ENCODE results near the gene TAMM41. TPM values are rescaled to one million over a fixed set of nuclear protein-coding genes. Genes with fewer than 3 reads are reported as not detected.
"Not testable (repeated sequence)": the region's sequence is repeated elsewhere in the genome, so short reads cannot be mapped to it uniquely, and the experiment has no call there.

Gene TAMM41
- 9.6 and 10.2 TPM in 2 replicates for total RNA-seq
- polyA plus RNA-seq, result 14.1 and 20.7 TPM in 2 replicates

- peaks cover 23% of the 10 kb centered on the region for H3K79me2 ChIP-seq
- peak within 1 kb of the TSS; percentile 69 for H3K4me3 ChIP-seq
- H3K9me2 ChIP-seq (replicated peaks; ENCODE audit: insufficient read depth), result no peaks in the 10 kb centered on the region
- H3K36me3 ChIP-seq (replicated peaks; ENCODE audit: insufficient read depth, low read depth), result no peaks in the 10 kb centered on the region
- no peaks in the 10 kb centered on the region for H3K9me3 ChIP-seq (ENCODE audit: low read depth)
- H3K27ac ChIP-seq, result peak within 1 kb of the TSS; percentile 91
- WGBS (ENCODE audit: low lambda C conversion rate, missing lambda C conversion rate), result 4% methylated on average over 69 of the region's 71 CpGs
- H3K4me1 ChIP-seq (ENCODE audit: insufficient read depth), result peaks cover 8% of the 10 kb centered on the region
- H4K20me1 ChIP-seq (ENCODE audit: insufficient read depth, poor library complexity, severe bottlenecking), result no peaks in the 10 kb centered on the region
- H3K4me2 ChIP-seq, result peak within 1 kb of the TSS; percentile 90
- TF ChIP-seq EZH2phosphoT487 (IDR thresholded peaks at IDR 0.05; ENCODE audit: low read depth, severe bottlenecking, unreplicated experiment) (no peak), EZH2 (IDR thresholded peaks at IDR 0.05; ENCODE audit: borderline replicate concordance) (no peak), CTCF (IDR thresholded peaks at IDR 0.05; ENCODE audit: poor library complexity) (peak; percentile 77)
- peaks cover 3% of the 10 kb centered on the region for H3K27me3 ChIP-seq
- peak; percentile 94 for DNase-seq (ENCODE audit: low spot score)
- H2AFZ ChIP-seq, result peak within 1 kb of the TSS; percentile 87
Observed at GRCh38 chr3:11846281-11847266, at the start of gene TAMM41. TAMM41 (minus strand) TSS chr3:11846885; CDS start chr3:11846636, 249 bp downstream.

GRCh38 chr3:11878837-11879236 lies 32.2 kb upstream of the TAMM41 start:
- H3K9me3 ChIP-seq (ENCODE audit: low read depth), result no peaks in the 10 kb centered on the region
- no peaks in the 10 kb centered on the region for H3K79me2 ChIP-seq
- no peaks in the 10 kb centered on the region for H4K20me1 ChIP-seq (ENCODE audit: insufficient read depth, poor library complexity, severe bottlenecking)
- WGBS (ENCODE audit: low lambda C conversion rate, missing lambda C conversion rate), result 71% methylated on average over 5 of the region's 5 CpGs
- no peak for DNase-seq (ENCODE audit: low spot score)
- no peak overlapping the region for H3K4me3 ChIP-seq
- H3K36me3 ChIP-seq (replicated peaks; ENCODE audit: insufficient read depth, low read depth), result no peaks in the 10 kb centered on the region
- no peak overlapping the region for H3K4me2 ChIP-seq
- no peak overlapping the region for H3K27ac ChIP-seq
- no peaks in the 10 kb centered on the region for H3K9me2 ChIP-seq (replicated peaks; ENCODE audit: insufficient read depth)
- no peaks in the 10 kb centered on the region for H3K27me3 ChIP-seq
- no peak overlapping the region for H2AFZ ChIP-seq
- TF ChIP-seq CTCF (IDR thresholded peaks at IDR 0.05; ENCODE audit: poor library complexity) (no peak), EZH2phosphoT487 (IDR thresholded peaks at IDR 0.05; ENCODE audit: low read depth, severe bottlenecking, unreplicated experiment) (no peak), EZH2 (IDR thresholded peaks at IDR 0.05; ENCODE audit: borderline replicate concordance) (no peak)
- H3K4me1 ChIP-seq (ENCODE audit: insufficient read depth), result no peaks in the 10 kb centered on the region

GRCh38 chr3:11874707-11875106 lies 28.0 kb upstream of the TAMM41 start:
- WGBS (ENCODE audit: low lambda C conversion rate, missing lambda C conversion rate), result 94% methylated on average over 1 of the region's 1 CpG
- not testable (repeated sequence) for H4K20me1 ChIP-seq (ENCODE audit: insufficient read depth, poor library complexity, severe bottlenecking); H3K79me2 ChIP-seq; H3K9me2 ChIP-seq (replicated peaks; ENCODE audit: insufficient read depth); DNase-seq (ENCODE audit: low spot score); H2AFZ ChIP-seq; H3K4me3 ChIP-seq; H3K27me3 ChIP-seq; H3K4me2 ChIP-seq; H3K9me3 ChIP-seq (ENCODE audit: low read depth); H3K4me1 ChIP-seq (ENCODE audit: insufficient read depth); H3K27ac ChIP-seq; H3K36me3 ChIP-seq (replicated peaks; ENCODE audit: insufficient read depth, low read depth)

GRCh38 chr3:11863739-11864138 lies 17.1 kb upstream of the TAMM41 start:
- H3K27ac ChIP-seq; H3K4me2 ChIP-seq; H2AFZ ChIP-seq; H3K9me2 ChIP-seq (replicated peaks; ENCODE audit: insufficient read depth); DNase-seq (ENCODE audit: low spot score); H3K4me3 ChIP-seq; H3K36me3 ChIP-seq (replicated peaks; ENCODE audit: insufficient read depth, low read depth); H4K20me1 ChIP-seq (ENCODE audit: insufficient read depth, poor library complexity, severe bottlenecking); H3K4me1 ChIP-seq (ENCODE audit: insufficient read depth); H3K9me3 ChIP-seq (ENCODE audit: low read depth); H3K27me3 ChIP-seq; H3K79me2 ChIP-seq: not testable (repeated sequence)
- WGBS (ENCODE audit: low lambda C conversion rate, missing lambda C conversion rate), result 68% methylated on average over 1 of the region's 1 CpG

GRCh38 chr3:11862584-11862983 lies 15.9 kb upstream of the TAMM41 start:
- not testable (repeated sequence) for H3K36me3 ChIP-seq (replicated peaks; ENCODE audit: insufficient read depth, low read depth); H4K20me1 ChIP-seq (ENCODE audit: insufficient read depth, poor library complexity, severe bottlenecking); H3K9me3 ChIP-seq (ENCODE audit: low read depth); DNase-seq (ENCODE audit: low spot score); H2AFZ ChIP-seq; H3K9me2 ChIP-seq (replicated peaks; ENCODE audit: insufficient read depth); H3K79me2 ChIP-seq; H3K27me3 ChIP-seq; H3K27ac ChIP-seq; H3K4me2 ChIP-seq; H3K4me1 ChIP-seq (ENCODE audit: insufficient read depth); H3K4me3 ChIP-seq
- WGBS (ENCODE audit: low lambda C conversion rate, missing lambda C conversion rate), result 82% methylated on average over 2 of the region's 2 CpGs

GRCh38 chr3:11862145-11862544 lies 15.5 kb upstream of the TAMM41 start:
- H3K79me2 ChIP-seq; H3K36me3 ChIP-seq (replicated peaks; ENCODE audit: insufficient read depth, low read depth); H4K20me1 ChIP-seq (ENCODE audit: insufficient read depth, poor library complexity, severe bottlenecking); H3K4me3 ChIP-seq; H2AFZ ChIP-seq; H3K9me3 ChIP-seq (ENCODE audit: low read depth); H3K27me3 ChIP-seq; H3K4me2 ChIP-seq; H3K27ac ChIP-seq; H3K9me2 ChIP-seq (replicated peaks; ENCODE audit: insufficient read depth); H3K4me1 ChIP-seq (ENCODE audit: insufficient read depth); DNase-seq (ENCODE audit: low spot score): not testable (repeated sequence)
- WGBS (ENCODE audit: low lambda C conversion rate, missing lambda C conversion rate), result 91% methylated on average over 6 of the region's 6 CpGs

- DNase-seq (ENCODE audit: low spot score); H3K27me3 ChIP-seq; H3K27ac ChIP-seq; H3K79me2 ChIP-seq; H3K4me2 ChIP-seq; H3K36me3 ChIP-seq (replicated peaks; ENCODE audit: insufficient read depth, low read depth); H3K4me1 ChIP-seq (ENCODE audit: insufficient read depth); H4K20me1 ChIP-seq (ENCODE audit: insufficient read depth, poor library complexity, severe bottlenecking); H3K4me3 ChIP-seq; H3K9me2 ChIP-seq (replicated peaks; ENCODE audit: insufficient read depth); H3K9me3 ChIP-seq (ENCODE audit: low read depth); H2AFZ ChIP-seq: not testable (repeated sequence)
- WGBS (ENCODE audit: low lambda C conversion rate, missing lambda C conversion rate), result 50% methylated on average over 1 of the region's 1 CpG
Observed at GRCh38 chr3:11860213-11860612, 13.5 kb upstream of the TAMM41 start.
